GM21390 (cell line): ENCODE measurements around the gene LY86.
A peak's percentile ranks its signal among the peaks of the same experiment; 100 is the strongest.
"Not testable (repeated sequence)": the region's sequence is repeated elsewhere in the genome, so short reads cannot be mapped to it uniquely, and the experiment has no call there.

ENCODE experiments used
- ATAC-seq: cut with Tn5 transposase; IDR thresholded peaks from one replicate; pipeline ENCODE4 v1.9.1; 2021; ENCODE audit not compliant: unreplicated experiment

Gene LY86

DNA sequence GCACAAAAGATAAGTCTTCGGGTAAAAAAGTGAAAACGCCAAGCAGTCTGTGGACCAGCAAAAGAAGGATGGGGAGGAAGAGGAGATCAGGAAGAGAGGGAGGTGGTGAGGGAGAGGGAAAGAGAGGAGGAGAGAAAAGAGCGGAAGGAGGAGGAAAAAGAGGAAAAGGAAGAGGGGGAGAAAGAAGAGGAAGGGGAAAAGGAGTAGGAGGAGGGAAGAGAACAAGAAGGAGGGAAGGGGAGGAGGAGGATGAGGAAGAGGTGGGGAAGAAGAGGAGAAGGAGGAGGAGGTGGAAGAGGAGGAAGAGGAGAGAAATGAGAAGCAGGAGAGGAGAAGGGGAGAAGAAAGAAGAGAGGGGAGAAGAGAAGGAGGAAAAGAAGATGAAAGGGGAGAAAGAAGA lies 6.5 kb downstream of the LY86 start:
- ATAC-seq: no peak

DNA sequence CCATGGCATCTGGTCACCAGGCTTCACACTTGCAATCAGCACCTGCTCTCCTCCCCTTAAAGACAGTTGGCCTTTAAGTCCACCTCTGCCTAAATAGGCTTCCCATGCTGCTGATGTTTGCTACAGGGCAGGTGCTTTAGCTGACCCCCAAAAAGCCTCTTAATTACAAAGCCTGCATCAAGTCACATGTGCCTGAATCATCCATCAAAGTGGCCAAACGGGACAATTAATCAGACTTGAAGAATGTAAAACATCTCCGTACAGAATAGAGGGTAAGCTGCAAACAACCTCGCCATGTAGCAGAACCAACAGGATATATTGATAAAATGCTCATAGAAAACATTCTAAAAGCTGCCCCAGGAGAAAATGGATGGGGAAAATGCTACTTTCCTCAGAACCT lies 7.4 kb downstream of the LY86 start:
- no peak for ATAC-seq

- ATAC-seq: no peak
These were observed 8.2 kb downstream of the LY86 start for GRCh38 chr6:6596529-6597328.

DNA sequence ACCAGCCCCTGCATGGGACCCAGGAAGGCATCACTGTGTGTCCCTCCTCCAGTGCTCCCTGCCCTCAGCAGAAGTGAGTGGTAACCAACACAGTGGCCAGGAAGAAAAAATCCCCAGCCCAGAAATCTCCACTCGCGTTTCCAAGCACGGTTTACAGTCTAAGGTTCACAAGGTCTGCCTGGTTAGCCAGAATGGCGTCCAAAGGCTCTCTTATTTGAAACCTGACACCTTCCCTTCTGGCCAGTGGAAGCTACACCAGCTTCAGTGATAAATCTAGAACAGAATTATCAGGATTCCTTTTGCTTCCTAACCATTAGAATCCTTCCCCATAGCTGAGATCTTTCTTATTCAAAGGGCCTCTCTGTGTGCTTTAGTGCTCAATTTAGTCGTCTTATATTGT lies 9.2 kb downstream of the LY86 start:
- ATAC-seq: no peak

DNA sequence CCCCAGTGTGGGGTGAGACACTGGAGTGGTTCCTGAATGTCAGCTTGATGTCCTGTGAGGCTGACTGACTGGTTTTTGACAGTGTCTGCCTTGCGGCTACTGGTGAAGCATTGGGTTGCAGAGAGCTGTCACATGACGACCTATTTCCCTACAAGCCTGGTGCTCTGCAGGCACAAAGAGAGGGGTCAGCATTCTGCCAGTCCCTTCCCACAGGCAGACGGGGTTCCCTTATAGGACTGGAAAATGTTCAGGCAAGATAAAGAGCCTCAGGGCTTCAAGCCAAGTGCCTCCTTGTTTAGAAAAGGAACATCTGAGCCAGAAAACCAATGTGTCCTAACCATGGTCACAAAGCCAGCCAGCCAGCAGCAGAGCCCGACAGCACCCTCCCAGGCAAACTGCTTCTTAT lies 11.0 kb downstream of the LY86 start:
- ATAC-seq: no peak

DNA sequence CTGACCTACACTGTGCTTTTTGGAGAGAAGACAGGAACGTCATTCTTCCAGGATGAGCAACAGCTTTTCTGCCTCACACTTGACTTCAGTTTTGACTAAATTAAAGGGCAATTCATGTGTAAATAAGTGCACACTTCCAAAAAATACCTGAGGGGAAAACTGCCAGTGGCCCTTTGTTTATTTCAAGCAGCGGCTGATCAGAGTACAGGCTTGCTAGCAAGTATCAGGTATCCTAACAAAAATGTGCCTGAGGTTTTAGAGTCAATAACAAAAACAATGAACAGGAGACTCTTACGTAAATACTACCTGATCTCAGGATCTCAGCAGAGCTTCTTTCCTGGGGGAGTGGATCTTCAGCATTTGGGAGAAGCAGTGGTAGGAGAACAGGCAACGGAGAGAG lies 12.4 kb downstream of the LY86 start:
- ATAC-seq: no peak

GRCh38 chr6:6602262-6602661 lies 13.7 kb downstream of the LY86 start:
- ATAC-seq: no peak

DNA sequence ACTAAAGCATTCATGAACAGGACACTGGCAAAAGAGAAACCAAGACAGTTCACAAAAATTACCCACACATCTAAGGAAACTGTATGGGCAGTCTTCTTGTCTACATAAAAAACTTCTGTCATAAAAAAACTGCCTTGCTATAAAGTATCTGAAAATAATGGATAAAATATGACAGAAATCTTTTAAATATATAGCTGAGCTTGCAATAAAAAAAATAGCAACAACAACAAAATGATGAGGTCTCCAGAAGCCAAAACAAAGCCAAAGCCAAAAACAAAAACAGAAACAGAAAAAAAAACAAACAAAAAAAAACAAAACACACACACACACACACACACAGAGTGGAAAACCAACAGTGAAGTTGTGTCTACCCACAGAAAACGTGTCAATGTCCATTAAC lies 14.8 kb downstream of the LY86 start:
- ATAC-seq: no peak

DNA sequence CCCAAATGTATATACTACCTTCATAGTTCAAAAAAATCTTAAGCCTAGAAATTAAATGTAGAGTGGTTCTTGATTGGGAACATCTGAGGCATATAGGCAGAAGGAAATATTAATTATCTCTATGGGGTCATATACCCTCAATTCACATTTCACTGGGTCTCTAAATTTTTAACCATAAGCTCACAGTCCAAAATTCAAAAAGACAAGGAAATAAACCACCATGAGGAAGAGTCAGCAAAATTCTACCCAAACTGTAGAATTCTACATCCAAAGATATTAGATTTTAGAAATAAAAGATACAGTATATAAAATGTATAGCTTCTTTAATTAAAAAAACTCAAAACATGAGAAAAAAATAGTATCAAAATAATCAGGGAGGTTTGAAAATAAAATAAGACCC lies 15.5 kb downstream of the LY86 start:
- no peak for ATAC-seq

DNA sequence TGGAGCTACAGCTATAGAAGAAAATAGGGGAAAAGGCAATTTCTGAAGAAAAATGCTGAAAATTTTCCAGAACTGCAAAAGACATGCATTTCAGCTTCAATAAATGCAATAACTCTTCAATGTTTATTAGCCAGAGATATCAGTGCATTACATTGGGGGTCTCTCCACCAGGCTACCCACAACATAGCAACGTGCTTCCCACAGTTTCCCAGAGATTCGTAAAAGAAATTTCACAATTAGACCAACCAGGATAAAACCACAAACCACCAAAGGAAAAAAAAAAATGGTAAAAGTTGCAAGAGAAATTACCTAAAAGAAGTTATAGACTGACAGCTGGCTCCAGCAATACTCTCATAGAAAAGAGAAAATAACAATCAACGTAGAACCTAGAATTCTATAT lies 16.0 kb downstream of the LY86 start:
- no peak for ATAC-seq

DNA sequence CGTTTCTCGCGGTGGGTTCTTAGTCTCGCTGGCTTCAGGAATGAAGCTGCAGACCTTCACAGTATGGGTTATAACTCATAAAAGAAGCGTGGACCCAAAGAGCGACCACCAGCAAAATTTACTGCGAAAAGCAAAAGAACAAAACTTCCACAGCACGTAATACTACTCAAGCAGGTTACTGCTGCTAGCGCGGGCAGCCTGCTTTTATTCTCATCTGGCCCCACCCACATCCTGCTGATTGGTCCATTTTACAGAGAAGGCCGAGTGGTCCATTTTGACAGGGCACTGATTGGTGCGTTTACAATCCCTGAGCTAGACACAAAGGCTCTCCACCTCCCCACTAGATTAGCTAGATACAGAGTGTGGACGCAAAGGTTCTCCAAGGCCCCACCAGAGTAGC lies 17.4 kb downstream of the LY86 start:
- no peak for ATAC-seq

DNA sequence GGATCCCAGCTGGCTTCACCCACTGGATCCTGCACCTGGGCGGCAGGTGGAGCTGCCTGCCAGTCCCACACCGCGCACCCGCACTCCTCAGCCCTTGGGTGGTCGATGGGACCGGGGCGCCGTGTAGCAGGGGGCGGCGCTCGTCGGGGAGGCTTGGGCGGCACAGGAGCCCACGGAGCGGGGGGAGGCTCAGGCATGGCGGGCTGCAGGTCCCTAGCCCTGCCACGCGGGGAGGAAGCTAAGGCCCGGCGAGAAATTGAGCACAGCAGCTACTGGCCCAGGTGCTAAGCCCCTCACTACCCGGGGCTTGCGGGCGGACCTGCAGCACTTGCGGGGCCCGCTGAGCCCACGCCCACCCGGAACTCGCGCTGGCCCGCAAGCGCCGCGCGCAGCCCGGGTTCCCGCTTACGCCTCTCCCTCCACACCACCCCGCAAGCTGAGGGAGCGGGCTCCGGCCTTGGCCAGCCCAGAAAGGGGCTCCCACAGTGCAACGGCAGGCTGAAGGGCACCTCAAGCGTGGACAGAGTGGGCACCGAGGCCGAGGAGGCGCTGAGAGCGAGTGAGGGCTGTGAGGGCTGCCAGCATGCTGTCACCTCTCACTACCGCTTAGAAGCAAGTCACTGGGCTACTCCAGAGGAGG lies 18.0 kb downstream of the LY86 start:
- ATAC-seq: not testable (repeated sequence)

GRCh38 chr6:6609450-6609849 lies 20.9 kb downstream of the LY86 start:
- ATAC-seq: no peak

GRCh38 chr6:6610031-6610591 lies 21.6 kb downstream of the LY86 start:
- peak; percentile 94 for ATAC-seq

GRCh38 chr6:6611486-6611885 lies 23.0 kb downstream of the LY86 start:
- ATAC-seq: no peak

DNA sequence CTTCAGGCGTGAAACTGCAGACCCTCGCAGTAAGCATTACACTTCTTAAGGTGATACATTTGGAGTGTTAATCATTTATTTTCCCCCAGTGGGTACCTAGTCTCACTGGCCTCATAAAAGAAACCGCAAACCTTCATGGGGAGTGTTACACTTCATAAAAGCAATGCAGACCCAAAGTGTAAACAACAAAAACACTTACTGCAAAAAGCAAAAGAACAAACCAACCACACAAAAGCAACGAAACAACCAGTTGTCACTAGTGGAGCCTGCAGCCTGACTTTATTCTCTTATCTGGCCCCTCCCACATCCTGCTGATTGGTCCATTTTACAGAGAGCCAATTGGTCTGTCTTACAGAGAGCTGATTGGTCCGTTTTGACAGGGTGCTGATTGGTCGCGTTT lies 23.8 kb downstream of the LY86 start:
- no peak for ATAC-seq

GRCh38 chr6:6613103-6613718 lies 24.7 kb downstream of the LY86 start:
- not testable (repeated sequence) for ATAC-seq

DNA sequence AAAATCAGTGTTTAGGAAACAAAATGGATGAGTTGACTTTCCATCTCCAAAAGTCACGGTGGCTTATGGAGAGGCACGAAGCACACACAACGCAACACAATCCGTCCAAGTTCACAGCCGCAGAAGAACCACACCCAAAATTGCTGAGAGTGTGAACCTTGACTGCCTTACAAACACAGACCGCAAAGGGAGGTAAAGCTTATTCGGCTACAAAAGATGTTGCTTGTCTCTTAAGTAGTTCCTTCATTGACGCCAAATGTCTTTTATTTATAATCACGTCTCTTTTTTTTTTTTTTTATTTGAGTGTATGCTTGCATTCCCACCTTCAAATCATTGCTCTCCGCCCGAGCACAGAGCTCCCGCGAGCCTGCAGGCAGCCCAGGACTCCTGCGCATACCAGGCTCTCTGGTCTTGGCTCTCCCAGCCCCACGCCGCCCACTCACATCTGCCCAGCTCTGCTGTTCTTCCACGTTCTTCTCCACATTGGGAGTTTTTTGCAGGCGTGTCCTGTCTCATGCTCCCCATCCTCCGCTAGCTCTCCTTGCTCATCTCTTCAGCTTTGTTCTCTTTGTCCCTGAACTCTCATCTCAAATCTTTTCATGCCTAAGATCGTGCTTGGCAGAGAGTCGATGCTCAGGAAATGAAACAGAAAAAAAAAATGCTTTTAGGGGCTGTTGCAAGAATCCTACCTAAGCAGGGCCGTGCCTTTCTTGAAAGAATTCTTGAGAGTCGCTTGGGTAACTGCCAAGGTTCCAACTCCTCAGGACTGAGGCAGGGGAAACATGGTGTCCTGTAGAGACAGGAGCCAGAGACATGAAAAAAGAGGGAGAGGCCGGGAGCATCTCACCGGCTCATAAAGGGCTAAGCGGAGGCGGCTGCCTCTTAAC lies 25.8 kb downstream of the LY86 start:
- no peak for ATAC-seq

- no peak for ATAC-seq
These were observed 26.4 kb downstream of the LY86 start for GRCh38 chr6:6614983-6615349.

- ATAC-seq: no peak
These were observed 28.1 kb downstream of the LY86 start for GRCh38 chr6:6616656-6617055.
